Endodermal cell (in vitro differentiated cells): ENCODE measurements around the gene ARHGEF28. TPM values are rescaled to one million over a fixed set of nuclear protein-coding genes. Genes with fewer than 3 reads are reported as not detected.

ENCODE experiments used
- DNase-seq: peaks from one replicate; pipeline ENCODE4 v3.0.0-alpha.2; 2017
- H3K27ac ChIP-seq: 2 replicates; pipeline ENCODE4 v1.5.1; 2013; ENCODE audit warnings: mild to moderate bottlenecking, low read depth, low read length, moderate library complexity
- H3K27me3 ChIP-seq: 2 replicates; pipeline ENCODE4 v1.6.1; 2013; ENCODE audit warnings: mild to moderate bottlenecking, low read length, moderate library complexity; ENCODE audit not compliant: insufficient read depth, control insufficient read depth, poor library complexity, severe bottlenecking
- H3K36me3 ChIP-seq: 2 replicates; pipeline ENCODE4 v1.7.0; 2013; ENCODE audit warnings: mild to moderate bottlenecking, low read length, moderate library complexity; ENCODE audit not compliant: control insufficient read depth, insufficient read depth
- H3K4me1 ChIP-seq: one replicate; pipeline ENCODE4 v1.7.0; 2013; ENCODE audit warnings: low read length; ENCODE audit not compliant: control insufficient read depth, insufficient read depth
- H3K4me3 ChIP-seq: 2 replicates; pipeline ENCODE4 v1.5.1; 2013; ENCODE audit warnings: mild to moderate bottlenecking, low read length, moderate library complexity
- H3K9ac ChIP-seq: 2 replicates; pipeline ENCODE4 v1.6.1; 2013; ENCODE audit warnings: mild to moderate bottlenecking, low read length, moderate library complexity; ENCODE audit not compliant: poor library complexity, severe bottlenecking; ENCODE audit errors: extremely low read depth
- H3K9me3 ChIP-seq: 2 replicates; pipeline ENCODE4 v1.6.1; 2013; ENCODE audit warnings: mild to moderate bottlenecking, low read length, moderate library complexity; ENCODE audit not compliant: control insufficient read depth
- H3K27ac Mint-ChIP-seq: 2 replicates; pipeline ENCODE4 v1.8.0; 2020; ENCODE audit warnings: mixed read lengths
- H3K27me3 Mint-ChIP-seq: 2 replicates; pipeline ENCODE4 v1.8.0; 2021; ENCODE audit warnings: mild to moderate bottlenecking, mixed read lengths; ENCODE audit not compliant: insufficient read depth
- H3K36me3 Mint-ChIP-seq: 2 replicates; pipeline ENCODE4 v1.8.0; 2020; ENCODE audit warnings: low read depth, mixed read lengths
- H3K4me1 Mint-ChIP-seq: 2 replicates; pipeline ENCODE4 v1.8.0; 2020; ENCODE audit warnings: mixed read lengths
- H3K4me3 Mint-ChIP-seq: 2 replicates; pipeline ENCODE4 v1.8.0; 2020; ENCODE audit warnings: mild to moderate bottlenecking, moderate library complexity, mixed read lengths
- H3K9me3 Mint-ChIP-seq: 2 replicates; pipeline ENCODE4 v1.8.0; 2020; ENCODE audit warnings: mild to moderate bottlenecking, mixed read lengths
- CTCF ChIP-seq: fragments of 200-600 bp; sonication (generic); conservative IDR thresholded peaks from 2 replicates; pipeline ENCODE4 v1.5.0; 2021; ENCODE audit warnings: antibody characterized with exemption, mild to moderate bottlenecking
- WGBS, 2 experiments: methylation state at CpG; one replicate each; pipeline versions ENCODE4 v1.1.5 to v1.1.7; 2013; ENCODE audit warnings: missing lambda C conversion rate in 2 of 2, mixed read lengths in 1 of 2; ENCODE audit not compliant: insufficient coverage in 1 of 2, insufficient read length in 1 of 2; 5-methylcytosine and 5-hydroxymethylcytosine counted together
- total RNA-seq, 2 donors: library from RNA; stranded (reverse); fragmentation: NEBNext Ultra II Directional in 1 of 2; extraction: Animal tissue kit (Norgen Biotek cat#: 25700) in 1 of 2; gene quantifications; 2 replicates in 1 of 2; 3 replicates in 1 of 2; pipeline ENCODE4 v1.2.1, GENCODE V29; 2021

The ARHGEF28 gene
- total RNA-seq, 2 donors from 2014 or later = 0.92 to 1.2 TPM

- Histone ChIP-seq H3K27me3 (no peaks in the 10 kb centered on the region), H3K9ac (no peak overlapping the region), H3K36me3 (no peaks in the 10 kb centered on the region), H3K4me1 (no peaks in the 10 kb centered on the region), H3K4me3 (no peak overlapping the region), H3K9me3 (no peaks in the 10 kb centered on the region), H3K27ac (no peak overlapping the region)
- no peak for TF ChIP-seq CTCF
- no peak overlapping the region for H3K4me3 Mint-ChIP-seq
- H3K36me3 Mint-ChIP-seq = no peaks in the 10 kb centered on the region
- peaks cover 3% of the 10 kb centered on the region for H3K4me1 Mint-ChIP-seq
- no peak for DNase-seq
- no peak overlapping the region for H3K27ac Mint-ChIP-seq
- WGBS, 2 experiments = 82% methylated on average over 1 of the region's 1 CpG; no CpG with 5 or more reads in 1 of the 2 experiments
- no peaks in the 10 kb centered on the region for H3K9me3 Mint-ChIP-seq
- peaks cover 10% of the 10 kb centered on the region for H3K27me3 Mint-ChIP-seq
Measured at GRCh38 chr5:73739650-73740049, 113.7 kb downstream of the ARHGEF28 start.

GRCh38 chr5:73740274-73740790 lies 114.3 kb downstream of the ARHGEF28 start:
- Mint-ChIP-seq H3K9me3 (no peaks in the 10 kb centered on the region), H3K36me3 (no peaks in the 10 kb centered on the region), H3K27ac (no peak overlapping the region), H3K27me3 (peaks cover 10% of the 10 kb centered on the region), H3K4me3 (no peak overlapping the region), H3K4me1 (peaks cover 3% of the 10 kb centered on the region)
- no peak for TF ChIP-seq CTCF
- H3K4me3 ChIP-seq = no peak overlapping the region
- no peaks in the 10 kb centered on the region for H3K4me1 ChIP-seq
- no peak for DNase-seq
- H3K9me3 ChIP-seq = no peaks in the 10 kb centered on the region
- no peaks in the 10 kb centered on the region for H3K36me3 ChIP-seq
- WGBS, 2 experiments = 72 to 81% methylated on average over 3 to 4 of the region's 4 CpGs
- no peaks in the 10 kb centered on the region for H3K27me3 ChIP-seq
- H3K27ac ChIP-seq = no peak overlapping the region
- no peak overlapping the region for H3K9ac ChIP-seq

- WGBS, 2 experiments = 95% methylated on average over 2 of the region's 2 CpGs; no CpG with 5 or more reads in 1 of the 2 experiments
- Mint-ChIP-seq H3K4me1 (peaks cover 6% of the 10 kb centered on the region), H3K27me3 (peaks cover 4% of the 10 kb centered on the region), H3K4me3 (no peak overlapping the region), H3K27ac (no peak overlapping the region), H3K9me3 (no peaks in the 10 kb centered on the region), H3K36me3 (no peaks in the 10 kb centered on the region)
- Histone ChIP-seq H3K27ac (no peak overlapping the region), H3K4me3 (no peak overlapping the region), H3K9ac (no peak overlapping the region), H3K27me3 (no peaks in the 10 kb centered on the region), H3K36me3 (no peaks in the 10 kb centered on the region), H3K4me1 (no peaks in the 10 kb centered on the region), H3K9me3 (no peaks in the 10 kb centered on the region)
- no peak for TF ChIP-seq CTCF
- no peak for DNase-seq
Measured at GRCh38 chr5:73743161-73743560, 117.2 kb downstream of the ARHGEF28 start.
